ENCODE results near the gene CALCOCO1. TPM values are rescaled to one million over a fixed set of nuclear protein-coding genes. Genes with fewer than 3 reads are reported as not detected.

Gene CALCOCO1
- total RNA-seq, 1 donor from 2014 or later: 144 TPM

GRCh38 chr12:53749986-53750811 is 22.9 kb upstream of the CALCOCO1 start:
- Mint-ChIP-seq H3K4me1 (ENCODE audit: unreplicated experiment) (peaks cover 5% of the 10 kb centered on the region), H3K4me3 (ENCODE audit: unreplicated experiment) (no peak overlapping the region), H3K27me3 (ENCODE audit: unreplicated experiment) (peaks cover 19% of the 10 kb centered on the region), H3K9me3 (ENCODE audit: unreplicated experiment) (no peaks in the 10 kb centered on the region), H3K27ac (ENCODE audit: unreplicated experiment) (no peak overlapping the region), H3K36me3 (ENCODE audit: low read depth, unreplicated experiment) (peaks cover 4% of the 10 kb centered on the region)
- DNase-seq (ENCODE audit: low spot score): no peak
- no peak for TF ChIP-seq CTCF (IDR thresholded peaks at IDR 0.05; ENCODE audit: unreplicated experiment)

- Mint-ChIP-seq H3K9me3 (ENCODE audit: unreplicated experiment) (no peaks in the 10 kb centered on the region), H3K27me3 (ENCODE audit: unreplicated experiment) (peaks cover 28% of the 10 kb centered on the region), H3K4me3 (ENCODE audit: unreplicated experiment) (peak overlapping the region; percentile 77), H3K27ac (ENCODE audit: unreplicated experiment) (no peak overlapping the region), H3K36me3 (ENCODE audit: low read depth, unreplicated experiment) (peaks cover 4% of the 10 kb centered on the region), H3K4me1 (ENCODE audit: unreplicated experiment) (peaks cover 14% of the 10 kb centered on the region)
- no peak for TF ChIP-seq CTCF (IDR thresholded peaks at IDR 0.05; ENCODE audit: unreplicated experiment)
- DNase-seq (ENCODE audit: low spot score): no peak
Measured at GRCh38 chr12:53748072-53748840, 21.0 kb upstream of the CALCOCO1 start.

- H3K27ac Mint-ChIP-seq (ENCODE audit: unreplicated experiment): peak overlapping the region; percentile 49
- no peaks in the 10 kb centered on the region for H3K9me3 Mint-ChIP-seq (ENCODE audit: unreplicated experiment)
- H3K36me3 Mint-ChIP-seq (ENCODE audit: low read depth, unreplicated experiment): peaks cover 11% of the 10 kb centered on the region
- H3K4me3 Mint-ChIP-seq (ENCODE audit: unreplicated experiment): peak overlapping the region; percentile 83
- peaks cover 24% of the 10 kb centered on the region for H3K4me1 Mint-ChIP-seq (ENCODE audit: unreplicated experiment)
- no peak for DNase-seq (ENCODE audit: low spot score)
- no peak for TF ChIP-seq CTCF (IDR thresholded peaks at IDR 0.05; ENCODE audit: unreplicated experiment)
- H3K27me3 Mint-ChIP-seq (ENCODE audit: unreplicated experiment): peaks cover 33% of the 10 kb centered on the region
Measured at GRCh38 chr12:53747095-53747494, 19.8 kb upstream of the CALCOCO1 start.

- H3K27me3 Mint-ChIP-seq (ENCODE audit: unreplicated experiment): peaks cover 33% of the 10 kb centered on the region
- peak overlapping the region; percentile 83 for H3K4me3 Mint-ChIP-seq (ENCODE audit: unreplicated experiment)
Measured at GRCh38 chr12:53746592-53747092, 19.4 kb upstream of the CALCOCO1 start.

More at GRCh38 chr12:53746592-53747092, 19.4 kb upstream of the CALCOCO1 start:
- peak; percentile 99 for TF ChIP-seq CTCF (IDR thresholded peaks at IDR 0.05; ENCODE audit: unreplicated experiment)
- Mint-ChIP-seq H3K36me3 (ENCODE audit: low read depth, unreplicated experiment) (peaks cover 11% of the 10 kb centered on the region), H3K9me3 (ENCODE audit: unreplicated experiment) (no peaks in the 10 kb centered on the region), H3K27ac (ENCODE audit: unreplicated experiment) (peak overlapping the region; percentile 49), H3K4me1 (ENCODE audit: unreplicated experiment) (peaks cover 22% of the 10 kb centered on the region)
- peak; percentile 96 for DNase-seq (ENCODE audit: low spot score)

Data from endothelial cell (in vitro differentiated cells).